Cardiac ventricle fibroblast (primary cell): Measurements from ENCODE around the gene NFKBIZ. TPM values are rescaled to one million over a fixed set of nuclear protein-coding genes. Genes with fewer than 3 reads are reported as not detected.

Experiments
- total RNA-seq: library from RNA; depleted of rRNA; stranded (reverse); fragments of >200 nt; gene quantifications from 2 replicates; pipeline ENCODE4 v1.2.3, GENCODE V29; 2015

The NFKBIZ gene
- 11.5 and 16.7 TPM in 2 replicates for total RNA-seq

GRCh38 chr3:101848754-101849713 is at the start of gene NFKBIZ:
Gene NFKBIZ (plus strand): TSS chr3:101849514. CDS start chr3:101849629, 115 bp downstream.

Other genes starting within 250 kb of the NFKBIZ start
- gene ZBTB11, start 172.4 kb upstream of the NFKBIZ start, total RNA-seq, result 11.4 and 12.3 TPM in 2 replicates
- 1,532 and 1,545 TPM in 2 replicates for gene RPL24, start 162.8 kb upstream of the NFKBIZ start, total RNA-seq
- 3.3 and 4.1 TPM in 2 replicates for gene CEP97, start 124.9 kb upstream of the NFKBIZ start, total RNA-seq
- 18.5 and 25.3 TPM in 2 replicates for gene NXPE3, start 70.3 kb upstream of the NFKBIZ start, total RNA-seq